ENCODE results near the gene FGF12. TPM values are rescaled to one million over a fixed set of nuclear protein-coding genes. Genes with fewer than 3 reads are reported as not detected.

Gene FGF12
- total RNA-seq, 1 experiment from 2014 or later = 0.51 TPM

GRCh38 chr3:192629429-192629828 lies 97.9 kb downstream of the FGF12 start:
- in situ Hi-C loops (cut with HindIII; ENCODE audit: low pct_unique_long_range_greater_than_20kb, low sequenced_read_pairs) (no loop called here), intact Hi-C loops (cut with micrococcal nuclease; ENCODE audit: unreplicated experiment) (no loop called here)
- Histone ChIP-seq H3K4me3 (ENCODE audit: low read depth in 2 of 2, low read length in 2 of 2) (no peak overlapping the region), H3K9me3 (ENCODE audit: control insufficient read depth, insufficient read depth, low read depth, low read length) (no peaks in the 10 kb centered on the region), H3K36me3 (ENCODE audit: control insufficient read depth, insufficient read depth, low read length) (no peaks in the 10 kb centered on the region), H3K4me1 (ENCODE audit: control insufficient read depth, insufficient read depth, low read length) (no peaks in the 10 kb centered on the region), H3K27ac (ENCODE audit: low read length) (no peak overlapping the region), H3K27me3 (ENCODE audit: control insufficient read depth, insufficient read depth, low read length) (no peaks in the 10 kb centered on the region; the same call in 1 of the 2 replicates)
- no peak for TF ChIP-seq POLR2AphosphoS5 (IDR thresholded peaks at IDR 0.05; ENCODE audit: low read depth, low read length)
- POLR2A ChIA-PET = no interaction called here
- DNase-seq (ENCODE audit: low read depth, low spot score) = no peak
- BruUV-seq (replicated peaks) = no TSS peak
- no peak for ATAC-seq
- CTCF ChIA-PET = no interaction called here

DNA sequence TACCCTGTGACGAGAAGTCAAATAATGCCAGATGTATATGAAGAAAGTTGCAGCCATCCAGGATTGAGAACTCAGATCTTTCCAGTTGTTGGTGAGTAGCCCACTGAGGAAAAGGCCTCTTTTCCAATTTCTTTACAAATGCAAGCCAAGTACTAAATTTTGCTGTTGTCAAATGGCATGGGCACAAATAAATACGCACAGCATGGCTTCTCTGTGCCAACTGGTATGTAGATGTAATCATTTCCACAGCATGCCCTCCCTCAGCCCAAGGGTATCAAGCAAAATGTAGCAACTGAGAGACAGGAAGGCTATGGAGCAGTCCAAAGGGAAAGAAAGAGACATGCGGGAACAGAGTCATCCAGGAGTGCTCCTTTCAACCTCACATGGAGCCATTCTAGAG lies 105.4 kb downstream of the FGF12 start:
- POLR2A ChIA-PET = no interaction called here
- CTCF ChIA-PET = no interaction called here
- intact Hi-C loops (cut with micrococcal nuclease; ENCODE audit: unreplicated experiment) = no loop called here
- Histone ChIP-seq H3K27ac (ENCODE audit: low read length) (no peak overlapping the region), H3K36me3 (ENCODE audit: control insufficient read depth, insufficient read depth, low read length) (no peaks in the 10 kb centered on the region), H3K9me3 (ENCODE audit: control insufficient read depth, insufficient read depth, low read depth, low read length) (no peaks in the 10 kb centered on the region), H3K4me3 (ENCODE audit: low read depth in 2 of 2, low read length in 2 of 2) (no peak overlapping the region), H3K4me1 (ENCODE audit: control insufficient read depth, insufficient read depth, low read length) (no peaks in the 10 kb centered on the region), H3K27me3 (ENCODE audit: control insufficient read depth, insufficient read depth, low read length) (no peaks in the 10 kb centered on the region)
- TF ChIP-seq TCF7L2 (IDR thresholded peaks at IDR 0.05; ENCODE audit: low read depth, low read length) (no peak), POLR2AphosphoS5 (IDR thresholded peaks at IDR 0.05; ENCODE audit: low read depth, low read length) (no peak), SIN3A (IDR thresholded peaks at IDR 0.05; ENCODE audit: borderline replicate concordance, insufficient read depth, low read depth, low read length) (no peak), REST (IDR thresholded peaks at IDR 0.05; ENCODE audit: insufficient read depth in 1 of 2, low read depth in 2 of 2, low read length in 1 of 2) (no peak)
- TF ChIP-seq, protein P1, sequence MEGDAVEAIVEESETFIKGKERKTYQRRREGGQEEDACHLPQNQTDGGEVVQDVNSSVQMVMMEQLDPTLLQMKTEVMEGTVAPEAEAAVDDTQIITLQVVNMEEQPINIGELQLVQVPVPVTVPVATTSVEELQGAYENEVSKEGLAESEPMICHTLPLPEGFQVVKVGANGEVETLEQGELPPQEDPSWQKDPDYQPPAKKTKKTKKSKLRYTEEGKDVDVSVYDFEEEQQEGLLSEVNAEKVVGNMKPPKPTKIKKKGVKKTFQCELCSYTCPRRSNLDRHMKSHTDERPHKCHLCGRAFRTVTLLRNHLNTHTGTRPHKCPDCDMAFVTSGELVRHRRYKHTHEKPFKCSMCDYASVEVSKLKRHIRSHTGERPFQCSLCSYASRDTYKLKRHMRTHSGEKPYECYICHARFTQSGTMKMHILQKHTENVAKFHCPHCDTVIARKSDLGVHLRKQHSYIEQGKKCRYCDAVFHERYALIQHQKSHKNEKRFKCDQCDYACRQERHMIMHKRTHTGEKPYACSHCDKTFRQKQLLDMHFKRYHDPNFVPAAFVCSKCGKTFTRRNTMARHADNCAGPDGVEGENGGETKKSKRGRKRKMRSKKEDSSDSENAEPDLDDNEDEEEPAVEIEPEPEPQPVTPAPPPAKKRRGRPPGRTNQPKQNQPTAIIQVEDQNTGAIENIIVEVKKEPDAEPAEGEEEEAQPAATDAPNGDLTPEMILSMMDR (IDR thresholded peaks at IDR 0.05) = no peak
- in situ Hi-C loops (cut with HindIII; ENCODE audit: low pct_unique_long_range_greater_than_20kb, low sequenced_read_pairs) = no loop called here
- BruUV-seq (replicated peaks) = no TSS peak
- DNase-seq (ENCODE audit: low read depth, low spot score) = no peak
- no peak for ATAC-seq

DNA sequence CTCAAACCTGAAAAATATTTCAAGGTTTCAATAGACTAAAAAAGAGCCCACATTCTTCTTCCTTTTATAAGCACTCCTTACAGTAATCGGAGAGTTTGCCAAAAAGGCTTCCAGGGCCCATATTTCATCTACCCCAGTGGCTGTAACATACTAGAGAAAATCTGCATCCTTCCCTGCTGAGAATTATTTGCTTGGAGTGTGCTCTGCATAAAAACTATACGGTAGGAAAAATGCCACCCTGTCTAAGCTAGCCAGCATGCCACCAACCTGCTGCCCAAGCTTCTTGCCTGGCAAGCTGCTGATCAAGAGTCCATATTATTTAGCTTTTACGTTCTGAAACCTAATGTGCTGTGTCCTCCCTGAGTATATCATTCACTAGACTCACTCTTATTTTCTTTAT lies 107.1 kb downstream of the FGF12 start:
- DNase-seq (ENCODE audit: low read depth, low spot score) (no peak), ATAC-seq (no peak)
- in situ Hi-C loops (cut with HindIII; ENCODE audit: low pct_unique_long_range_greater_than_20kb, low sequenced_read_pairs) (no loop called here), intact Hi-C loops (cut with micrococcal nuclease; ENCODE audit: unreplicated experiment) (no loop called here)
- H3K9me3 ChIP-seq (ENCODE audit: control insufficient read depth, insufficient read depth, low read depth, low read length) = no peaks in the 10 kb centered on the region
- no peak overlapping the region for H3K4me3 ChIP-seq (ENCODE audit: low read depth in 2 of 2, low read length in 2 of 2)
- ChIA-PET CTCF (interaction anchor here (0.6 kb wide), 1 partner anchor 34 kb away, joined by 3 read pairs; no protein-coding TSS in a partner anchor), POLR2A (no interaction called here)
- TF ChIP-seq, protein P1 (IDR thresholded peaks at IDR 0.05) = no peak
- TF ChIP-seq POLR2AphosphoS5 (IDR thresholded peaks at IDR 0.05; ENCODE audit: low read depth, low read length) (no peak), SIN3A (IDR thresholded peaks at IDR 0.05; ENCODE audit: borderline replicate concordance, insufficient read depth, low read depth, low read length) (no peak), TCF7L2 (IDR thresholded peaks at IDR 0.05; ENCODE audit: low read depth, low read length) (no peak), REST (IDR thresholded peaks at IDR 0.05; ENCODE audit: insufficient read depth in 1 of 2, low read depth in 2 of 2, low read length in 1 of 2) (no peak)
- H3K27me3 ChIP-seq (ENCODE audit: control insufficient read depth, insufficient read depth, low read length) = no peaks in the 10 kb centered on the region
- H3K4me1 ChIP-seq (ENCODE audit: control insufficient read depth, insufficient read depth, low read length) = no peaks in the 10 kb centered on the region
- BruUV-seq (replicated peaks) = no TSS peak
- H3K36me3 ChIP-seq (ENCODE audit: control insufficient read depth, insufficient read depth, low read length) = no peaks in the 10 kb centered on the region
- H3K27ac ChIP-seq (ENCODE audit: low read length) = no peak overlapping the region

Data from Panc1 (cell line).